IMR-90 (cell line): ENCODE results near the gene ZNF614. TPM values are rescaled to one million over a fixed set of nuclear protein-coding genes. Genes with fewer than 3 reads are reported as not detected.

Source experiments
- ATAC-seq: fragments of 200-7000 bp; cut with Tn5 transposase; 2 replicates; pipeline ENCODE4 v1.9.1; 2020; ENCODE audit warnings: low read depth, mild to moderate bottlenecking, moderate library complexity
- BruUV-seq: library from RNA; stranded (reverse); fragments of 400-500 nt; replicated peaks from 2 replicates; lab custom pipeline; 2021; lab: Mats Ljungman, UMichigan
- CTCF ChIA-PET: fragments of 300-600 bp; formaldehyde crosslinking; extraction: SDS; loops from one replicate; lab custom pipeline; 2021; ENCODE audit warnings: antibody characterized with exemption; lab: Yijun Ruan, JAX
- POLR2A ChIA-PET: fragments of 300-600 bp; sonication (Branson Sonifier 250); formaldehyde crosslinking; loops from one replicate; lab custom pipeline; 2022; ENCODE audit warnings: antibody characterized with exemption; ENCODE audit not compliant: unreplicated experiment; lab: Charles Lee
- DNase-seq: peaks from one replicate; pipeline ENCODE4 v3.0.0; 2013
- H2AFZ ChIP-seq: replicated peaks from 2 replicates; pipeline ENCODE3; 2013; ENCODE audit warnings: low read length, mild to moderate bottlenecking; ENCODE audit not compliant: poor library complexity
- H2AK5ac ChIP-seq: 2 replicates; pipeline ENCODE4 v1.6.1; 2013; ENCODE audit warnings: low read depth, low read length, inconsistent platforms
- H2AK9ac ChIP-seq: replicated peaks from 2 replicates; pipeline ENCODE3; 2013; ENCODE audit warnings: mild to moderate bottlenecking, low read depth, low read length, moderate library complexity; ENCODE audit not compliant: poor library complexity
- H2BK120ac ChIP-seq: 2 replicates; pipeline ENCODE4 v1.6.1; 2013; ENCODE audit warnings: low read depth, low read length, inconsistent platforms
- H2BK15ac ChIP-seq: 3 replicates; pipeline ENCODE4 v1.6.1; 2013; ENCODE audit warnings: low read depth, low read length, inconsistent platforms
- H2BK20ac ChIP-seq: 2 replicates; pipeline ENCODE4 v1.6.1; 2013; ENCODE audit warnings: low read depth, mild to moderate bottlenecking, inconsistent platforms, low read length, moderate library complexity
- H2BK5ac ChIP-seq: 2 replicates; pipeline ENCODE4 v1.6.1; 2013; ENCODE audit warnings: mild to moderate bottlenecking, low read depth, low read length, inconsistent platforms; ENCODE audit not compliant: poor library complexity, severe bottlenecking
- H3K14ac ChIP-seq: replicated peaks from 2 replicates; pipeline ENCODE4 v1.6.1; 2013; ENCODE audit warnings: low read depth, low read length, inconsistent platforms
- H3K18ac ChIP-seq: 2 replicates; pipeline ENCODE4 v1.6.1; 2013; ENCODE audit warnings: low read depth, low read length, control low read depth
- H3K23ac ChIP-seq: 2 replicates; pipeline ENCODE4 v1.6.1; 2013; ENCODE audit warnings: low read depth, low read length, inconsistent platforms
- H3K27ac ChIP-seq: 2 replicates; pipeline ENCODE4 v1.5.1; 2013; ENCODE audit warnings: mild to moderate bottlenecking, control low read depth, low read length; ENCODE audit not compliant: insufficient read depth
- H3K27me3 ChIP-seq: 2 replicates; pipeline ENCODE4 v1.6.1; 2013; ENCODE audit warnings: low read length; ENCODE audit not compliant: control insufficient read depth, insufficient read depth
- H3K36me3 ChIP-seq: 2 replicates; pipeline ENCODE4 v1.6.1; 2013; ENCODE audit warnings: low read length, mixed read lengths; ENCODE audit not compliant: control insufficient read depth, insufficient read depth
- H3K4ac ChIP-seq: 2 replicates; pipeline ENCODE4 v1.6.1; 2013; ENCODE audit warnings: low read depth, low read length, inconsistent platforms
- H3K4me1 ChIP-seq: 2 replicates; pipeline ENCODE4 v1.6.1; 2013; ENCODE audit warnings: low read length, mixed read lengths; ENCODE audit not compliant: control insufficient read depth, insufficient read depth
- H3K4me2 ChIP-seq: 2 replicates; pipeline ENCODE4 v1.6.1; 2013; ENCODE audit warnings: low read depth, mild to moderate bottlenecking, control low read depth, low read length, moderate library complexity
- H3K4me3 ChIP-seq: 2 replicates; pipeline ENCODE4 v1.5.1; 2013; ENCODE audit warnings: low read depth, mild to moderate bottlenecking, control low read depth, low read length, moderate library complexity; ENCODE audit not compliant: insufficient read depth
- H3K56ac ChIP-seq: 2 replicates; pipeline ENCODE4 v1.6.1; 2013; ENCODE audit warnings: low read length, inconsistent platforms; ENCODE audit not compliant: insufficient read depth; ENCODE audit errors: extremely low read depth
- H3K79me1 ChIP-seq, 2 experiments: 2 replicates each; pipeline ENCODE4 v1.6.1; 2013; ENCODE audit warnings: low read length in 2 of 2, inconsistent platforms in 1 of 2, low read depth in 1 of 2
- H3K9ac ChIP-seq: 2 replicates; pipeline ENCODE4 v1.6.1; 2013; ENCODE audit warnings: low read depth, low read length, control low read depth
- H3K9me1 ChIP-seq: 2 replicates; pipeline ENCODE4 v1.6.1; 2013; ENCODE audit warnings: low read length, inconsistent platforms; ENCODE audit not compliant: insufficient read depth
- H3K9me3 ChIP-seq: 2 replicates; pipeline ENCODE4 v1.6.1; 2013; ENCODE audit warnings: low read length; ENCODE audit not compliant: control insufficient read depth, insufficient read depth
- H4K20me1 ChIP-seq: 2 replicates; pipeline ENCODE4 v1.6.1; 2013; ENCODE audit warnings: low read length, inconsistent platforms; ENCODE audit not compliant: insufficient read depth
- H4K5ac ChIP-seq: 2 replicates; pipeline ENCODE4 v1.6.1; 2013; ENCODE audit warnings: mild to moderate bottlenecking, low read depth, low read length, control low read depth
- H4K8ac ChIP-seq, 2 experiments: 2 replicates each; pipeline ENCODE4 v1.6.1; 2013; ENCODE audit warnings: low read depth in 2 of 2, low read length in 2 of 2, control low read depth in 1 of 2, inconsistent platforms in 1 of 2
- H4K91ac ChIP-seq: 2 replicates; pipeline ENCODE4 v1.6.1; 2013; ENCODE audit warnings: low read depth, low read length, inconsistent platforms; ENCODE audit not compliant: insufficient read depth
- CEBPB ChIP-seq: IDR thresholded peaks from 2 replicates; pipeline ENCODE4 v1.6.1; 2012; ENCODE audit warnings: low read depth, low read length, improper control_type of control experiment
- CHD1 ChIP-seq: IDR thresholded peaks from 2 replicates; pipeline ENCODE4 v1.6.1; 2012; ENCODE audit warnings: low read depth, low read length, improper control_type of control experiment
- FOS ChIP-seq: fragments of 150-350 bp; IDR thresholded peaks from 2 replicates; pipeline ENCODE4 v1.6.1; 2016; ENCODE audit warnings: low read depth, low read length
- MAFK ChIP-seq: IDR thresholded peaks from 2 replicates; pipeline ENCODE4 v1.6.1; 2012; ENCODE audit warnings: low read depth, low read length, improper control_type of control experiment
- MAZ ChIP-seq: IDR thresholded peaks from 2 replicates; pipeline ENCODE4 v1.6.1; 2012; ENCODE audit warnings: low read depth, mild to moderate bottlenecking, low read length, improper control_type of control experiment, moderate library complexity, borderline replicate concordance
- MXI1 ChIP-seq: IDR thresholded peaks from 2 replicates; pipeline ENCODE4 v1.6.1; 2012; ENCODE audit warnings: low read depth, mild to moderate bottlenecking, low read length, moderate library complexity, borderline replicate concordance
- NFE2L2 ChIP-seq: fragments of 150-350 bp; IDR thresholded peaks from 2 replicates; pipeline ENCODE4 v1.6.1; 2016; ENCODE audit warnings: low read depth, mild to moderate bottlenecking, low read length
- POLR2A ChIP-seq: IDR thresholded peaks from 2 replicates; pipeline ENCODE4 v1.6.1; 2012; ENCODE audit warnings: mild to moderate bottlenecking, low read depth, low read length
- RAD21 ChIP-seq: IDR thresholded peaks from 2 replicates; pipeline ENCODE4 v1.6.1; 2012; ENCODE audit warnings: low read length, improper control_type of control experiment
- WGBS, 2 experiments: methylation state at CpG; one replicate each; pipeline versions ENCODE4 v1.1.5 to v1.1.7; 2013; ENCODE audit warnings: missing lambda C conversion rate in 2 of 2; ENCODE audit not compliant: insufficient read length in 1 of 2; ENCODE audit errors: extremely low coverage in 2 of 2; 5-methylcytosine and 5-hydroxymethylcytosine counted together
- dilution Hi-C: fragments of 300-500 bp; cut with HindIII; formaldehyde crosslinking; loops from one replicate; pipeline ENCODE4 v1.14.3; 2018; ENCODE audit warnings: low sequenced_read_pairs; ENCODE audit not compliant: unreplicated experiment
- in situ Hi-C: fragments of 300-500 bp; cut with MboI; formaldehyde crosslinking; loops from 3 replicates; pipeline ENCODE4 v1.14.3; 2019; ENCODE audit warnings: low sequenced_read_pairs, inconsistent platforms, mixed read lengths
- intact Hi-C: fragments of 100-400 bp; cut with micrococcal nuclease; formaldehyde crosslinking; loops from 2 replicates; pipeline ENCODE4 v1.10.0; 2022
- polyA plus RNA-seq, 3 experiments: library from polyadenylated mRNA; depleted of rRNA; stranded (reverse); fragments of >200 nt; gene quantifications; 2 replicates each; pipeline ENCODE4 v1.2.3, GENCODE V29; 2012; ENCODE audit warnings: low replicate concordance in 1 of 3
- total RNA-seq: library from RNA; depleted of rRNA; stranded (reverse); fragments of >200 nt; gene quantifications from 2 replicates; pipeline ENCODE4 v1.2.3, GENCODE V29; 2012
- TF ChIP-seq, protein P1 (sequence below): fragments of 150-350 bp; IDR thresholded peaks from 2 replicates; pipeline ENCODE4 v1.6.1; 2016; ENCODE audit warnings: low read depth, mild to moderate bottlenecking, low read length, moderate library complexity, borderline replicate concordance
- TF ChIP-seq, protein P2 (sequence below): conservative IDR thresholded peaks from 2 replicates; pipeline ENCODE4 v1.5.1; 2012; ENCODE audit warnings: mild to moderate bottlenecking, low read depth, low read length, improper control_type of control experiment

The ZNF614 gene
- total and polyA plus RNA-seq, 2 of the 4 experiments (the other 2 are of a cell fraction), result 3.4 to 12.4 TPM

DNA sequence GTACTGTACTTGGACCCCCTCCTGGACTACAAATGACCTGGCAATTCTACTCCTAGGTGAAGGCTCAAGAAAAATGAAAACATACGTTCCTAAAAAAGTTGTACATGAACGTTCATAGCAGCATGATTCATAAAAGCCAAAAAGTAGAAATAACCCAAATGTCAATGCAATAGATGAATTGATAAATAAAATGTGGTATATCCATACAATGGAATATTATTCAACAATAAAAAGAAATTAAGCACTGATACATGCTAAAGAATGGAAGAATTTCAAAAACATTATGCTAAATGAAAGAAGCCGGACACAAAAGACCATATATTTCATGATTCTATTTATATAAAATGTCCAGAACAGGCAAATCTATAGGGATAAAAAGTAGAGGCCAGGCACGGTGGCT lies 11.0 kb upstream of the ZNF614 start:
- no peak overlapping the region for H2BK5ac ChIP-seq
- in situ Hi-C loops, result no loop called here
- TF ChIP-seq FOS (no peak), CEBPB (no peak), RAD21 (no peak), MXI1 (no peak), CHD1 (no peak), MAFK (no peak), POLR2A (no peak), MAZ (no peak), NFE2L2 (no peak)
- TF ChIP-seq, protein P1, sequence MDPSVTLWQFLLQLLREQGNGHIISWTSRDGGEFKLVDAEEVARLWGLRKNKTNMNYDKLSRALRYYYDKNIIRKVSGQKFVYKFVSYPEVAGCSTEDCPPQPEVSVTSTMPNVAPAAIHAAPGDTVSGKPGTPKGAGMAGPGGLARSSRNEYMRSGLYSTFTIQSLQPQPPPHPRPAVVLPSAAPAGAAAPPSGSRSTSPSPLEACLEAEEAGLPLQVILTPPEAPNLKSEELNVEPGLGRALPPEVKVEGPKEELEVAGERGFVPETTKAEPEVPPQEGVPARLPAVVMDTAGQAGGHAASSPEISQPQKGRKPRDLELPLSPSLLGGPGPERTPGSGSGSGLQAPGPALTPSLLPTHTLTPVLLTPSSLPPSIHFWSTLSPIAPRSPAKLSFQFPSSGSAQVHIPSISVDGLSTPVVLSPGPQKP, result no peak
- TF ChIP-seq, protein P2, sequence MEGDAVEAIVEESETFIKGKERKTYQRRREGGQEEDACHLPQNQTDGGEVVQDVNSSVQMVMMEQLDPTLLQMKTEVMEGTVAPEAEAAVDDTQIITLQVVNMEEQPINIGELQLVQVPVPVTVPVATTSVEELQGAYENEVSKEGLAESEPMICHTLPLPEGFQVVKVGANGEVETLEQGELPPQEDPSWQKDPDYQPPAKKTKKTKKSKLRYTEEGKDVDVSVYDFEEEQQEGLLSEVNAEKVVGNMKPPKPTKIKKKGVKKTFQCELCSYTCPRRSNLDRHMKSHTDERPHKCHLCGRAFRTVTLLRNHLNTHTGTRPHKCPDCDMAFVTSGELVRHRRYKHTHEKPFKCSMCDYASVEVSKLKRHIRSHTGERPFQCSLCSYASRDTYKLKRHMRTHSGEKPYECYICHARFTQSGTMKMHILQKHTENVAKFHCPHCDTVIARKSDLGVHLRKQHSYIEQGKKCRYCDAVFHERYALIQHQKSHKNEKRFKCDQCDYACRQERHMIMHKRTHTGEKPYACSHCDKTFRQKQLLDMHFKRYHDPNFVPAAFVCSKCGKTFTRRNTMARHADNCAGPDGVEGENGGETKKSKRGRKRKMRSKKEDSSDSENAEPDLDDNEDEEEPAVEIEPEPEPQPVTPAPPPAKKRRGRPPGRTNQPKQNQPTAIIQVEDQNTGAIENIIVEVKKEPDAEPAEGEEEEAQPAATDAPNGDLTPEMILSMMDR, result no peak
- H3K18ac ChIP-seq, result no peak overlapping the region
- intact Hi-C loops, result no loop called here
- ATAC-seq (no peak), DNase-seq (no peak)
- no CpG with 5 or more reads among the region's 4 CpGs for WGBS, 2 experiments
- no TSS peak for BruUV-seq
- no peaks in the 10 kb centered on the region for H3K27me3 ChIP-seq
- H3K56ac ChIP-seq, result no peak overlapping the region
- H3K4me3 ChIP-seq, result no peak overlapping the region
- H4K20me1 ChIP-seq, result no peaks in the 10 kb centered on the region
- no peak overlapping the region for H2AK5ac ChIP-seq
- H2BK15ac ChIP-seq, result no peak overlapping the region
- H3K14ac ChIP-seq, result no peak overlapping the region
- no peak overlapping the region for H3K9ac ChIP-seq
- no peak overlapping the region for H2AK9ac ChIP-seq
- H2BK20ac ChIP-seq, result no peak overlapping the region
- dilution Hi-C loops, result no loop called here
- POLR2A ChIA-PET, result no interaction called here
- no peak overlapping the region for H3K4ac ChIP-seq
- H3K4me1 ChIP-seq, result no peaks in the 10 kb centered on the region
- H3K9me3 ChIP-seq, result peaks cover 48% of the 10 kb centered on the region
- no peak overlapping the region for H3K23ac ChIP-seq
- H4K91ac ChIP-seq, result no peak overlapping the region
- H3K79me1 ChIP-seq, result no peaks in the 10 kb centered on the region
- H2AFZ ChIP-seq, result no peak overlapping the region
- CTCF ChIA-PET, result no interaction called here
- no peak overlapping the region for H3K4me2 ChIP-seq
- no peaks in the 10 kb centered on the region for H3K9me1 ChIP-seq
- no peak overlapping the region for H2BK120ac ChIP-seq
- H3K36me3 ChIP-seq, result peaks cover 64% of the 10 kb centered on the region
- H4K8ac ChIP-seq, result no peak overlapping the region
- H3K27ac ChIP-seq, result no peak overlapping the region
- H4K5ac ChIP-seq, result no peak overlapping the region
